HG03196 (cell line): ENCODE results near the gene SAP130.

ENCODE experiments used
- ATAC-seq: cut with Tn5 transposase; IDR thresholded peaks from one replicate; pipeline ENCODE4 v1.9.1; 2021; ENCODE audit not compliant: unreplicated experiment

SAP130 gene

GRCh38 chr2:128026448-128027277, 1.2 kb downstream of the SAP130 start:
- ATAC-seq = no peak

GRCh38 chr2:128024816-128025215, 3.0 kb downstream of the SAP130 start:
- ATAC-seq = no peak

GRCh38 chr2:128017561-128017960, 10.3 kb downstream of the SAP130 start:
- ATAC-seq = no peak

GRCh38 chr2:128016620-128017019, 11.2 kb downstream of the SAP130 start:
- ATAC-seq = no peak

GRCh38 chr2:128012698-128013097, 15.2 kb downstream of the SAP130 start:
- no peak for ATAC-seq

- no peak for ATAC-seq
Observed at GRCh38 chr2:128008074-128008672, 19.7 kb downstream of the SAP130 start.

GRCh38 chr2:128004509-128004908, 23.4 kb downstream of the SAP130 start:
- ATAC-seq = no peak

- ATAC-seq = no peak
Observed at GRCh38 chr2:128003463-128003862, 24.4 kb downstream of the SAP130 start.

- no peak for ATAC-seq
Observed at GRCh38 chr2:127996160-127996559, 31.7 kb downstream of the SAP130 start.

- no peak for ATAC-seq
Observed at GRCh38 chr2:127995725-127996124, 32.1 kb downstream of the SAP130 start.

GRCh38 chr2:127993659-127994058, 34.2 kb downstream of the SAP130 start:
- ATAC-seq = no peak

GRCh38 chr2:127991742-127992141, 36.1 kb downstream of the SAP130 start:
- ATAC-seq = no peak

- no peak for ATAC-seq
Observed at GRCh38 chr2:127986548-127987079, 41.2 kb downstream of the SAP130 start.

- no peak for ATAC-seq
Observed at GRCh38 chr2:127985735-127986134, 42.1 kb downstream of the SAP130 start.

- ATAC-seq = no peak
Observed at GRCh38 chr2:127985026-127985734, 42.7 kb downstream of the SAP130 start.

- ATAC-seq = no peak
Observed at GRCh38 chr2:127984551-127984950, 43.3 kb downstream of the SAP130 start.

- no peak for ATAC-seq
Observed at GRCh38 chr2:127969446-127969845, 58.4 kb downstream of the SAP130 start.

- no peak for ATAC-seq
Observed at GRCh38 chr2:127968610-127969339, 59.1 kb downstream of the SAP130 start.

- ATAC-seq = no peak
Observed at GRCh38 chr2:127961729-127962128, 66.1 kb downstream of the SAP130 start.

- no peak for ATAC-seq
Observed at GRCh38 chr2:127957240-127957639, 70.6 kb downstream of the SAP130 start.

- no peak for ATAC-seq
Observed at GRCh38 chr2:127954857-127955256, 73.0 kb downstream of the SAP130 start.
